Hepatocyte (in vitro differentiated cells): ENCODE data around the gene C1QBP. TPM values are rescaled to one million over a fixed set of nuclear protein-coding genes. Genes with fewer than 3 reads are reported as not detected.
A peak's percentile ranks its signal among the peaks of the same experiment; 100 is the strongest.

Experiments used
- DNase-seq: peaks from one replicate; pipeline ENCODE4 v3.0.0-alpha.2; 2016; ENCODE audit warnings: low spot score
- H2AFZ ChIP-seq: fragments of 200-600 bp; sonication (generic); 2 replicates; pipeline ENCODE4 v1.6.0; 2016; ENCODE audit warnings: antibody characterized with exemption, mild to moderate bottlenecking
- H3K27ac ChIP-seq: fragments of 200-600 bp; sonication (generic); 2 replicates; pipeline ENCODE4 v1.5.1; 2016; ENCODE audit warnings: mild to moderate bottlenecking
- H3K27me3 ChIP-seq: fragments of 200-600 bp; sonication (generic); 2 replicates; pipeline ENCODE4 v1.6.1; 2016
- H3K36me3 ChIP-seq: fragments of 200-600 bp; sonication (generic); replicated peaks from 2 replicates; pipeline ENCODE4 v1.5.1; 2016; ENCODE audit warnings: low read depth; ENCODE audit not compliant: insufficient read depth
- H3K4me1 ChIP-seq: fragments of 200-600 bp; sonication (generic); 2 replicates; pipeline ENCODE4 v1.5.1; 2016; ENCODE audit warnings: mild to moderate bottlenecking, moderate library complexity; ENCODE audit not compliant: insufficient read depth
- H3K4me2 ChIP-seq: fragments of 200-600 bp; sonication (generic); 2 replicates; pipeline ENCODE4 v1.6.0; 2016
- H3K4me3 ChIP-seq: fragments of 200-600 bp; sonication (generic); 2 replicates; pipeline ENCODE4 v1.5.1; 2016; ENCODE audit warnings: mild to moderate bottlenecking
- H3K79me2 ChIP-seq: fragments of 200-600 bp; sonication (generic); 2 replicates; pipeline ENCODE4 v1.6.0; 2017; ENCODE audit warnings: mild to moderate bottlenecking
- H3K9me2 ChIP-seq: fragments of 200-600 bp; sonication (generic); replicated peaks from 2 replicates; pipeline ENCODE4 v1.6.0; 2017; ENCODE audit warnings: mild to moderate bottlenecking; ENCODE audit not compliant: insufficient read depth
- H3K9me3 ChIP-seq: fragments of 200-600 bp; sonication (generic); 2 replicates; pipeline ENCODE4 v1.5.1; 2016; ENCODE audit warnings: low read depth, mild to moderate bottlenecking
- H4K20me1 ChIP-seq: fragments of 200-600 bp; sonication (generic); 2 replicates; pipeline ENCODE4 v1.6.0; 2016; ENCODE audit warnings: mild to moderate bottlenecking; ENCODE audit not compliant: insufficient read depth, poor library complexity, severe bottlenecking
- EZH2 ChIP-seq: fragments of 200-600 bp; sonication (generic); IDR thresholded peaks from 2 replicates; pipeline ENCODE4 v1.6.1; 2016; ENCODE audit warnings: antibody characterized with exemption, mild to moderate bottlenecking, borderline replicate concordance
- EZH2phosphoT487 ChIP-seq: fragments of 200-600 bp; sonication (generic); IDR thresholded peaks from one replicate; pipeline ENCODE4 v1.6.1; 2018; ENCODE audit warnings: antibody characterized with exemption, mild to moderate bottlenecking, low read depth, moderate library complexity; ENCODE audit not compliant: unreplicated experiment, severe bottlenecking
- WGBS: methylation state at CpG from one replicate; pipeline ENCODE4 v1.1.6; 2016; ENCODE audit warnings: low lambda C conversion rate; ENCODE audit errors: missing lambda C conversion rate; 5-methylcytosine and 5-hydroxymethylcytosine counted together
- polyA plus RNA-seq: library from polyadenylated mRNA; unstranded; fragments of >200 nt; fragmentation: Nextera tagmentation; extraction: Ambion mirVana; gene quantifications from 2 replicates; pipeline ENCODE4 v1.2.1, GENCODE V29; 2016
- total RNA-seq: library from RNA; depleted of rRNA; stranded (reverse); fragments of >200 nt; gene quantifications from 2 replicates; pipeline ENCODE4 v1.2.3, GENCODE V29; 2014
- TF ChIP-seq, protein P1 (sequence below): fragments of 200-600 bp; sonication (generic); IDR thresholded peaks from 2 replicates; pipeline ENCODE4 v1.5.1; 2016; ENCODE audit warnings: antibody characterized with exemption, mild to moderate bottlenecking; ENCODE audit not compliant: poor library complexity

C1QBP gene
- 145 and 149 TPM in 2 replicates for total RNA-seq
- 176 and 185 TPM in 2 replicates for polyA plus RNA-seq

GRCh38 chr17:5438716-5439445 lies at the start of gene C1QBP:
TSS of gene C1QBP (minus strand) at chr17:5439155. CDS start at chr17:5439073, 82 bp downstream.
- Histone ChIP-seq H3K4me2 (peak within 1 kb of the TSS; percentile 78), H3K79me2 (peaks cover 39% of the 10 kb centered on the region), H3K4me1 (peaks cover 6% of the 10 kb centered on the region), H3K9me2 (no peaks in the 10 kb centered on the region), H4K20me1 (no peaks in the 10 kb centered on the region), H3K27me3 (no peaks in the 10 kb centered on the region), H3K36me3 (peaks cover 3% of the 10 kb centered on the region), H3K9me3 (no peaks in the 10 kb centered on the region), H3K4me3 (peak within 1 kb of the TSS; percentile 84), H2AFZ (peak within 1 kb of the TSS; percentile 57), H3K27ac (peak within 1 kb of the TSS; percentile 67)
- TF ChIP-seq, protein P1, sequence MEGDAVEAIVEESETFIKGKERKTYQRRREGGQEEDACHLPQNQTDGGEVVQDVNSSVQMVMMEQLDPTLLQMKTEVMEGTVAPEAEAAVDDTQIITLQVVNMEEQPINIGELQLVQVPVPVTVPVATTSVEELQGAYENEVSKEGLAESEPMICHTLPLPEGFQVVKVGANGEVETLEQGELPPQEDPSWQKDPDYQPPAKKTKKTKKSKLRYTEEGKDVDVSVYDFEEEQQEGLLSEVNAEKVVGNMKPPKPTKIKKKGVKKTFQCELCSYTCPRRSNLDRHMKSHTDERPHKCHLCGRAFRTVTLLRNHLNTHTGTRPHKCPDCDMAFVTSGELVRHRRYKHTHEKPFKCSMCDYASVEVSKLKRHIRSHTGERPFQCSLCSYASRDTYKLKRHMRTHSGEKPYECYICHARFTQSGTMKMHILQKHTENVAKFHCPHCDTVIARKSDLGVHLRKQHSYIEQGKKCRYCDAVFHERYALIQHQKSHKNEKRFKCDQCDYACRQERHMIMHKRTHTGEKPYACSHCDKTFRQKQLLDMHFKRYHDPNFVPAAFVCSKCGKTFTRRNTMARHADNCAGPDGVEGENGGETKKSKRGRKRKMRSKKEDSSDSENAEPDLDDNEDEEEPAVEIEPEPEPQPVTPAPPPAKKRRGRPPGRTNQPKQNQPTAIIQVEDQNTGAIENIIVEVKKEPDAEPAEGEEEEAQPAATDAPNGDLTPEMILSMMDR: peak; percentile 99
- TF ChIP-seq EZH2phosphoT487: no peak
- DNase-seq: peak; percentile 96
- 1% methylated on average over 64 of the region's 75 CpGs for WGBS

DNA sequence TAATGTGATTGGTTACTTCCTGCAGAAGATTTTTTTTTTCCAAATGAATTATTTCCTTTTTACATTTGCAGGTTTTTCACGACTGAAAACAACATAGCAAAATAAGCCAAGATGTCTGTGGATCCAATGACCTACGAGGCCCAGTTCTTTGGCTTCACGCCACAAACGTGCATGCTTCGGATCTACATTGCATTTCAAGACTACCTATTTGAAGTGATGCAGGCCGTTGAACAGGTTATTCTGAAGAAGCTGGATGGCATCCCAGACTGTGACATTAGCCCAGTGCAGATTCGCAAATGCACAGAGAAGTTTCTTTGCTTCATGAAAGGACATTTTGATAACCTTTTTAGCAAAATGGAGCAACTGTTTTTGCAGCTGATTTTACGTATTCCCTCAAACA lies 49.8 kb upstream of the C1QBP start:
- Histone ChIP-seq H4K20me1 (no peaks in the 10 kb centered on the region), H3K27ac (no peak overlapping the region), H2AFZ (no peak overlapping the region), H3K79me2 (peaks cover 55% of the 10 kb centered on the region), H3K4me3 (no peak overlapping the region), H3K4me1 (peaks cover 9% of the 10 kb centered on the region), H3K27me3 (no peaks in the 10 kb centered on the region), H3K9me3 (no peaks in the 10 kb centered on the region), H3K36me3 (no peaks in the 10 kb centered on the region), H3K4me2 (no peak overlapping the region), H3K9me2 (no peaks in the 10 kb centered on the region)
- no peak for TF ChIP-seq EZH2
- TF ChIP-seq, protein P1: no peak
- DNase-seq: no peak
- WGBS: 95% methylated on average over 8 of the region's 8 CpGs

- Histone ChIP-seq H3K4me1 (peaks cover 9% of the 10 kb centered on the region), H3K9me2 (no peaks in the 10 kb centered on the region), H3K36me3 (no peaks in the 10 kb centered on the region)
Observed at GRCh38 chr17:5486206-5487124, 47.5 kb upstream of the C1QBP start, which contains the start of gene MIS12. TSS of gene MIS12 (plus strand) at chr17:5486566. CDS start at chr17:5488863, 2,297 bp downstream.

More at GRCh38 chr17:5486206-5487124, 47.5 kb upstream of the C1QBP start, which contains the start of gene MIS12:
- Histone ChIP-seq H3K9me3 (no peaks in the 10 kb centered on the region), H3K4me3 (peak within 1 kb of the TSS; percentile 62), H3K79me2 (peaks cover 75% of the 10 kb centered on the region), H3K27me3 (no peaks in the 10 kb centered on the region), H2AFZ (peak within 1 kb of the TSS; percentile 86), H4K20me1 (no peaks in the 10 kb centered on the region), H3K27ac (peak within 1 kb of the TSS; percentile 98), H3K4me2 (peak within 1 kb of the TSS; percentile 92)
- DNase-seq: peak; percentile 99
- WGBS: under 1% methylated on average over 59 of the region's 77 CpGs
- no peak for TF ChIP-seq EZH2phosphoT487
- TF ChIP-seq EZH2: no peak
- TF ChIP-seq, protein P1: no peak
